Endothelial cell (in vitro differentiated cells): ENCODE data around the gene RPL27A. TPM values are rescaled to one million over a fixed set of nuclear protein-coding genes. Genes with fewer than 3 reads are reported as not detected.

Experiments used
- DNase-seq: peaks from one replicate; pipeline ENCODE4 v3.0.0; 2021; ENCODE audit warnings: low spot score
- H3K27ac Mint-ChIP-seq: one replicate; pipeline ENCODE4 v1.8.0; 2021; ENCODE audit warnings: mixed read lengths, inconsistent platforms; ENCODE audit not compliant: unreplicated experiment
- H3K27me3 Mint-ChIP-seq: one replicate; pipeline ENCODE4 v1.8.0; 2021; ENCODE audit warnings: mild to moderate bottlenecking, moderate library complexity, mixed read lengths, inconsistent platforms; ENCODE audit not compliant: unreplicated experiment
- H3K36me3 Mint-ChIP-seq: one replicate; pipeline ENCODE4 v1.8.0; 2021; ENCODE audit warnings: mild to moderate bottlenecking, low read depth, mixed read lengths, inconsistent platforms; ENCODE audit not compliant: unreplicated experiment
- H3K4me1 Mint-ChIP-seq: one replicate; pipeline ENCODE4 v1.8.0; 2021; ENCODE audit warnings: mild to moderate bottlenecking, mixed read lengths, inconsistent platforms; ENCODE audit not compliant: unreplicated experiment
- H3K4me3 Mint-ChIP-seq: one replicate; pipeline ENCODE4 v1.8.0; 2021; ENCODE audit warnings: mild to moderate bottlenecking, mixed read lengths, inconsistent platforms; ENCODE audit not compliant: unreplicated experiment
- H3K9me3 Mint-ChIP-seq: one replicate; pipeline ENCODE4 v1.8.0; 2021; ENCODE audit warnings: mixed read lengths, inconsistent platforms; ENCODE audit not compliant: unreplicated experiment
- long read RNA-seq: library from polyadenylated mRNA; unstranded; transcript quantifications from one replicate; pipeline ENCODE4 v2.0.0, GENCODE V29; 2020; ENCODE audit not compliant: unreplicated experiment
- total RNA-seq: library from RNA; stranded (reverse); fragmentation: NEBNext Ultra II Directional; extraction: Animal tissue kit (Norgen Biotek cat#: 25700); gene quantifications from one replicate; pipeline ENCODE4 v1.2.1, GENCODE V29; 2021; ENCODE audit not compliant: unreplicated experiment
- TF ChIP-seq, protein P1 (sequence below): fragments of 200-600 bp; sonication (generic); IDR thresholded peaks from one replicate; pipeline ENCODE4 v1.5.0; 2021; ENCODE audit warnings: antibody characterized with exemption; ENCODE audit not compliant: unreplicated experiment

RPL27A gene
- total RNA-seq: 1,456 TPM
- long read RNA-seq, full-length matches to known transcripts: 1,483 of 1,506 reads
- long read RNA-seq, partial matches to known transcripts: 4 of 1,506 reads
- long read RNA-seq, other reads (novel, unspliced or antisense): 19 of 1,506 reads

GRCh38 chr11:8682303-8683114 lies at the start of gene RPL27A, which contains the start of gene TRIM66:
RPL27A (plus strand) TSS chr11:8682792; CDS start chr11:8682814, 22 bp downstream.
TRIM66 (minus strand) TSS chr11:8682665; CDS start chr11:8672274, 10,391 bp downstream.
- TF ChIP-seq, protein P1, sequence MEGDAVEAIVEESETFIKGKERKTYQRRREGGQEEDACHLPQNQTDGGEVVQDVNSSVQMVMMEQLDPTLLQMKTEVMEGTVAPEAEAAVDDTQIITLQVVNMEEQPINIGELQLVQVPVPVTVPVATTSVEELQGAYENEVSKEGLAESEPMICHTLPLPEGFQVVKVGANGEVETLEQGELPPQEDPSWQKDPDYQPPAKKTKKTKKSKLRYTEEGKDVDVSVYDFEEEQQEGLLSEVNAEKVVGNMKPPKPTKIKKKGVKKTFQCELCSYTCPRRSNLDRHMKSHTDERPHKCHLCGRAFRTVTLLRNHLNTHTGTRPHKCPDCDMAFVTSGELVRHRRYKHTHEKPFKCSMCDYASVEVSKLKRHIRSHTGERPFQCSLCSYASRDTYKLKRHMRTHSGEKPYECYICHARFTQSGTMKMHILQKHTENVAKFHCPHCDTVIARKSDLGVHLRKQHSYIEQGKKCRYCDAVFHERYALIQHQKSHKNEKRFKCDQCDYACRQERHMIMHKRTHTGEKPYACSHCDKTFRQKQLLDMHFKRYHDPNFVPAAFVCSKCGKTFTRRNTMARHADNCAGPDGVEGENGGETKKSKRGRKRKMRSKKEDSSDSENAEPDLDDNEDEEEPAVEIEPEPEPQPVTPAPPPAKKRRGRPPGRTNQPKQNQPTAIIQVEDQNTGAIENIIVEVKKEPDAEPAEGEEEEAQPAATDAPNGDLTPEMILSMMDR: no peak
- peaks cover 45% of the 10 kb centered on the region for H3K36me3 Mint-ChIP-seq
- DNase-seq: peak; percentile 100
- peaks cover 16% of the 10 kb centered on the region for H3K27me3 Mint-ChIP-seq
- H3K9me3 Mint-ChIP-seq: no peaks in the 10 kb centered on the region
- H3K27ac Mint-ChIP-seq: peak within 1 kb of the TSS; percentile 96
- peak within 1 kb of the TSS; percentile 97 for H3K4me3 Mint-ChIP-seq
- peaks cover 47% of the 10 kb centered on the region for H3K4me1 Mint-ChIP-seq

DNA sequence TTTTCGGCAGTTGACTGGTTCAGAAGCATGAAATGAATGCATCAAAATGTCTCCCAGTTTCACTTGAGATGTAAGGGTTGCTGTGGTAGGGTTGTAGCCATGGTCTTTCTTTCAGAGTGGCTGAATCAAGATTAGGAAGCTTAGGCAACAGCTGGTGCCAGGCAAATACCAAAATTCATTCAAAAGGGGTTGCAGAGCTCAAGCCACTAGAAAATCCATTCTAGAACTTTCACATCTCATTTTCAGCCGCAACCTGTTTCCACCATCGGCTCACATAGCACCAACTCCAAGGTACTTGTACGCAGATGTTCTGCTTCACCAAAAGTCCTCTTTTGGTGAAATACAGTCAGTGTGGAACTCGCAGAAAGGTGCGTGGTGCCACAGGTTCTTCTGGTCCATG lies 48.1 kb upstream of the RPL27A start:
- Mint-ChIP-seq H3K4me1 (peaks cover 9% of the 10 kb centered on the region), H3K27me3 (peaks cover 1% of the 10 kb centered on the region), H3K27ac (no peak overlapping the region), H3K9me3 (no peaks in the 10 kb centered on the region), H3K36me3 (peaks cover 20% of the 10 kb centered on the region), H3K4me3 (no peak overlapping the region)
- no peak for DNase-seq
- TF ChIP-seq, protein P1: no peak

DNA sequence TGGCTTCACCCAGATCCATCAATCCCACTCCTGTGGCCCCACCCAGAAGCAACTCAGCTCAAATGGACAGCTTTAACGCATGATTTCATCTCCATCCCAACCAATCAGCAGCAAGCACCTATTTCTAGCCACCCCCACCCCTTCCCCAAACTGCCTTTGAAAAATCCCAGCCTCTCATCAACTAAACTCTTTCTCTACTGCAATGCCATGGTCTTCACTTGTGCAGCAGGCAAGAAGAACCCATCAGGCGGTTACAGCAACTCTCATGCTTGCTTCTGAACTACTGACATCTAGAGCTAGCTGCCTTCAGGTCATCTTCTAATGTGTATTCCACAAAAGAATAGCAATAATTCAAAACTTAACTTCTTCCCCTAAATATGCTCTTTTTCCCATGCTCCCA lies 46.5 kb upstream of the RPL27A start:
- peaks cover 1% of the 10 kb centered on the region for H3K27me3 Mint-ChIP-seq
- peak overlapping the region; percentile 37 for H3K4me3 Mint-ChIP-seq
- no peaks in the 10 kb centered on the region for H3K4me1 Mint-ChIP-seq
- H3K9me3 Mint-ChIP-seq: no peaks in the 10 kb centered on the region
- no peak overlapping the region for H3K27ac Mint-ChIP-seq
- TF ChIP-seq, protein P1: no peak
- H3K36me3 Mint-ChIP-seq: peaks cover 20% of the 10 kb centered on the region
- no peak for DNase-seq

GRCh38 chr11:8638300-8638699 lies 44.3 kb upstream of the RPL27A start:
- no peaks in the 10 kb centered on the region for H3K4me1 Mint-ChIP-seq
- TF ChIP-seq, protein P1: no peak
- no peak for DNase-seq
- H3K27me3 Mint-ChIP-seq: peaks cover 1% of the 10 kb centered on the region
- peaks cover 30% of the 10 kb centered on the region for H3K36me3 Mint-ChIP-seq
- H3K4me3 Mint-ChIP-seq: no peak overlapping the region
- H3K9me3 Mint-ChIP-seq: no peaks in the 10 kb centered on the region
- no peak overlapping the region for H3K27ac Mint-ChIP-seq

- no peaks in the 10 kb centered on the region for H3K9me3 Mint-ChIP-seq
- H3K4me1 Mint-ChIP-seq: no peaks in the 10 kb centered on the region
- TF ChIP-seq, protein P1: no peak
- no peak overlapping the region for H3K4me3 Mint-ChIP-seq
- peaks cover 1% of the 10 kb centered on the region for H3K27me3 Mint-ChIP-seq
- H3K27ac Mint-ChIP-seq: no peak overlapping the region
- no peak for DNase-seq
- H3K36me3 Mint-ChIP-seq: peaks cover 30% of the 10 kb centered on the region
Measured at GRCh38 chr11:8639655-8640054, 42.9 kb upstream of the RPL27A start.
